Karpas-422 (cell line): Measurements from ENCODE around the gene DNAJC6. TPM values are rescaled to one million over a fixed set of nuclear protein-coding genes. Genes with fewer than 3 reads are reported as not detected.

Source experiments
- DNase-seq: peaks from one replicate; pipeline ENCODE4 v3.0.0-alpha.2; 2015
- H2AFZ ChIP-seq: fragments of 200-600 bp; sonication (generic); 2 replicates; pipeline ENCODE4 v1.6.1; 2014; ENCODE audit warnings: antibody characterized with exemption, low read length, mixed read lengths
- H3K27ac ChIP-seq: fragments of 200-600 bp; sonication (generic); 2 replicates; pipeline ENCODE4 v1.5.1; 2014; ENCODE audit warnings: mild to moderate bottlenecking, low read length, moderate library complexity
- H3K27me3 ChIP-seq: fragments of 200-600 bp; sonication (generic); 2 replicates; pipeline ENCODE4 v1.6.1; 2014; ENCODE audit warnings: low read length, mixed read lengths
- H3K36me3 ChIP-seq: fragments of 200-600 bp; sonication (generic); 2 replicates; pipeline ENCODE4 v1.6.1; 2014; ENCODE audit warnings: low read length, mixed read lengths; ENCODE audit not compliant: insufficient read depth
- H3K4me1 ChIP-seq: fragments of 200-600 bp; sonication (generic); 2 replicates; pipeline ENCODE4 v1.6.1; 2014; ENCODE audit warnings: mild to moderate bottlenecking, low read length, mixed read lengths
- H3K4me2 ChIP-seq: fragments of 200-600 bp; sonication (generic); 2 replicates; pipeline ENCODE4 v1.6.1; 2014; ENCODE audit warnings: low read length, low read depth, mild to moderate bottlenecking; ENCODE audit not compliant: poor library complexity, severe bottlenecking
- H3K4me3 ChIP-seq: fragments of 200-600 bp; sonication (generic); 2 replicates; pipeline ENCODE4 v1.5.1; 2014; ENCODE audit warnings: mild to moderate bottlenecking, antibody characterized with exemption, low read length, mixed read lengths
- H3K79me2 ChIP-seq: fragments of 200-600 bp; sonication (generic); 2 replicates; pipeline ENCODE4 v1.6.1; 2014; ENCODE audit warnings: mild to moderate bottlenecking, low read length, mixed read lengths
- H3K9ac ChIP-seq: fragments of 200-600 bp; sonication (generic); 2 replicates; pipeline ENCODE4 v1.6.0; 2014; ENCODE audit warnings: low read length
- H3K9me2 ChIP-seq: fragments of 200-600 bp; sonication (generic), shearing (Covaris generic); replicated peaks from 2 replicates; pipeline ENCODE4 v1.6.0; 2014; ENCODE audit warnings: mild to moderate bottlenecking, low read length, moderate library complexity; ENCODE audit not compliant: insufficient read depth
- H3K9me3 ChIP-seq: fragments of 300-700, 200-600 bp; sonication (generic); 2 replicates; pipeline ENCODE4 v1.6.1; 2014; ENCODE audit warnings: low read length, mixed read lengths
- H4K20me1 ChIP-seq: fragments of 200-600 bp; sonication (generic); 2 replicates; pipeline ENCODE4 v1.6.1; 2014; ENCODE audit warnings: mild to moderate bottlenecking, antibody characterized with exemption, low read length, low read depth; ENCODE audit not compliant: insufficient read depth
- total RNA-seq: library from RNA; depleted of rRNA; stranded (reverse); fragments of >200 nt; shearing (Covaris generic); gene quantifications from 2 replicates; pipeline ENCODE4 v1.2.3, GENCODE V29; 2014; ENCODE audit warnings: low replicate concordance

DNAJC6 gene
- total RNA-seq, 1 experiment from 2014 or later, result 0.37 TPM

DNA sequence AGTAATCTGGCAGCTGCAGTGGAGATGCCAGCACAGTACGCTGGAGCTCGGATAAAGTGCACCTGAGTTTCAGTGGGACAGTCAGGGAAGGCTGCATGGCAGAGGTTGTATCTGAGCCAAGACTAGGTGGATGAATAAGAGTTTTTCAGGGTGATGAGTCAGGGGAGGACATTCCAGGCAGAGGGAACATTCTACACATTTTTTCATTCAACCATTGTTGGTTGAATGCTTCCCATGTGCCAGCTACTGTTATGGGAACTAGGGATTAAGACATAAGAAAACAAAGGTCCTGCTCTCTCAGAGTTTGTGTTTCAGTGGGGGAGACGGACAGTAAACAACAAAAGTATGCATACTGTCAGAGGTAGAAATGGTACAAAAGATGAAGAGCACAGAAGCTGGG is 116.4 kb downstream of the DNAJC6 start:
- no peak for DNase-seq
- Histone ChIP-seq H3K9me3 (no peaks in the 10 kb centered on the region), H3K4me3 (no peak overlapping the region), H3K36me3 (peaks cover 3% of the 10 kb centered on the region; the same call in 1 of the 2 replicates), H2AFZ (no peak overlapping the region), H3K4me2 (no peak overlapping the region), H3K4me1 (peaks cover 26% of the 10 kb centered on the region), H4K20me1 (no peaks in the 10 kb centered on the region), H3K9ac (no peak overlapping the region), H3K9me2 (no peaks in the 10 kb centered on the region), H3K79me2 (peaks cover 42% of the 10 kb centered on the region), H3K27me3 (no peaks in the 10 kb centered on the region), H3K27ac (no peak overlapping the region)

DNA sequence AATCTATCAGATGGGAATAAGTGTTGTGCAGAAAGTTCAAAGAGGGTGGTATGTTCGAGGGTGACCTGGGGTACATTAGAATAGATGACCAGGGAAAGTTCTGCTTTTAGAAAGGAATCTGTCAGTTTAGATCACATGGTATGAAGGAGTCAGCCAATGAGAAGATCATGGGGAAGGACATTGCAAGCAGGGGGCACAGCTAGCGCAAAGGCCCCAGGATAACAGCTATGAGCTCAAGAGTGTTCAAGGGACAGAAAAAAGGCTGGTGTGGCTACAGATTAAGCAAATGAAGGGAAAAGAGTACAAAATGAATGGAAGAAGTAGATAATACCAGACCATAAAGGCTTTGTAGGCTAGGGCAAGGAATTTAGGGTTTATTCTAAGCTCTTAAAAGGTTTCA is 119.7 kb downstream of the DNAJC6 start:
- H3K4me3 ChIP-seq, result no peak overlapping the region
- H3K4me2 ChIP-seq, result no peak overlapping the region
- H3K36me3 ChIP-seq, result peaks cover 6% of the 10 kb centered on the region; the same call in 1 of the 2 replicates
- no peaks in the 10 kb centered on the region for H3K9me2 ChIP-seq
- H4K20me1 ChIP-seq, result no peaks in the 10 kb centered on the region
- DNase-seq, result no peak
- no peak overlapping the region for H3K27ac ChIP-seq
- H3K9me3 ChIP-seq, result no peaks in the 10 kb centered on the region
- no peak overlapping the region for H2AFZ ChIP-seq
- peaks cover 8% of the 10 kb centered on the region for H3K79me2 ChIP-seq
- no peaks in the 10 kb centered on the region for H3K27me3 ChIP-seq
- no peak overlapping the region for H3K9ac ChIP-seq
- H3K4me1 ChIP-seq, result no peaks in the 10 kb centered on the region

DNA sequence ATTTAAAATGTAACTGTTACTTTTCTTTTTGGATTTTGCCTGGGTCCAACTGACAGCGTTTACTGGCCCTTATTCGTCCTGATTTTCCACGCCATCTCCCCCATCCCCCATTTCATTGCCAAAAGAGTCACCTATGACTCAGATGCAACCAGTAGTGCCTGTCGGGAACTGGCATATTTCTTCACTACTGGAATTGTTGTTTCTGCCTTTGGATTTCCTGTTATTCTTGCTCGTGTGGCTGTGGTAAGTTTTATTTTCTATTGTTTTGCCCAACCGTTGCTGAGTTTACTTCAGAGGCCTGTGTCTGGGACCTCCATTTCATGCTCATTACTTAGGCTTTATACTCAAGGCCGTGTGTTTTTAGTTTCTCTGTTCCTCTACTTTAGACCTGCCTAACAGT is 120.5 kb downstream of the DNAJC6 start:
- DNase-seq, result no peak
- Histone ChIP-seq H3K79me2 (peaks cover under 1% of the 10 kb centered on the region), H3K9me3 (no peaks in the 10 kb centered on the region), H3K9me2 (no peaks in the 10 kb centered on the region), H4K20me1 (no peaks in the 10 kb centered on the region), H3K4me1 (no peaks in the 10 kb centered on the region), H3K27me3 (no peaks in the 10 kb centered on the region), H3K9ac (no peak overlapping the region), H2AFZ (no peak overlapping the region), H3K36me3 (peaks cover 6% of the 10 kb centered on the region; the same call in 1 of the 2 replicates), H3K4me2 (no peak overlapping the region), H3K4me3 (no peak overlapping the region), H3K27ac (no peak overlapping the region)

GRCh38 chr1:65431111-65431705 is 121.9 kb downstream of the DNAJC6 start:
- no peak overlapping the region for H3K27ac ChIP-seq
- no peaks in the 10 kb centered on the region for H3K9me3 ChIP-seq
- no peaks in the 10 kb centered on the region for H3K4me1 ChIP-seq
- H3K4me3 ChIP-seq, result no peak overlapping the region
- DNase-seq, result peak; percentile 78
- H3K9ac ChIP-seq, result no peak overlapping the region
- no peaks in the 10 kb centered on the region for H3K9me2 ChIP-seq
- H2AFZ ChIP-seq, result no peak overlapping the region
- no peaks in the 10 kb centered on the region for H4K20me1 ChIP-seq
- no peaks in the 10 kb centered on the region for H3K27me3 ChIP-seq
- no peaks in the 10 kb centered on the region for H3K79me2 ChIP-seq
- H3K4me2 ChIP-seq, result no peak overlapping the region
- peaks cover 4% of the 10 kb centered on the region; the same call in 1 of the 2 replicates for H3K36me3 ChIP-seq

DNA sequence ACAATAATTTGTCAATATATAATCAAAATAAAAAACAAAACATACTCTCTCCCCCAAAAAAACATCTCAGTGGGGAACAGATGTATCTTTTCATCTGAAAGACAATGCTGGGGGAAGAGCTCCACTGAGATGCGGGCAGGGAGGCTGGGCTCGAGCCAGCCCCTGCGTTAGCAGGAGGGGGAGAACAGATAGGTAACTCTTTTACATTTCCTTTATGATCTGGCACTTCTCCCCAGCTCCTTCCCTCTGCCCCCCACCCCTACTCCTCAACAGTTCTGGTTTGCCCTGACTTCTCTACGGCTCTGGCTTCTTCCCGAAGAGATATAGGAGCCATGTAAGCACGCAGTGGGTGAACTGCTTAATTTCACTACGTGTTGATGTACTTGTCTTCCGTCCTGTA is 123.6 kb downstream of the DNAJC6 start:
- Histone ChIP-seq H3K4me1 (no peaks in the 10 kb centered on the region), H3K9me3 (no peaks in the 10 kb centered on the region), H4K20me1 (no peaks in the 10 kb centered on the region), H3K9me2 (no peaks in the 10 kb centered on the region), H3K27ac (no peak overlapping the region), H3K4me3 (no peak overlapping the region), H3K79me2 (no peaks in the 10 kb centered on the region), H3K36me3 (0 out of 2 replicates have a peak, but pooled peaks cover 4% of the 10 kb centered on the region), H2AFZ (no peak overlapping the region), H3K9ac (no peak overlapping the region), H3K27me3 (no peaks in the 10 kb centered on the region), H3K4me2 (no peak overlapping the region)
- no peak for DNase-seq

GRCh38 chr1:65434255-65434654 is 124.9 kb downstream of the DNAJC6 start:
- H3K36me3 ChIP-seq, result 0 out of 2 replicates have a peak, but pooled peaks cover 4% of the 10 kb centered on the region
- no peaks in the 10 kb centered on the region for H4K20me1 ChIP-seq
- no peaks in the 10 kb centered on the region for H3K9me2 ChIP-seq
- no peak overlapping the region for H3K4me2 ChIP-seq
- no peak overlapping the region for H3K4me3 ChIP-seq
- H2AFZ ChIP-seq, result no peak overlapping the region
- H3K9ac ChIP-seq, result no peak overlapping the region
- no peak for DNase-seq
- no peaks in the 10 kb centered on the region for H3K9me3 ChIP-seq
- no peak overlapping the region for H3K27ac ChIP-seq
- no peaks in the 10 kb centered on the region for H3K4me1 ChIP-seq
- H3K79me2 ChIP-seq, result no peaks in the 10 kb centered on the region
- no peaks in the 10 kb centered on the region for H3K27me3 ChIP-seq

GRCh38 chr1:65434760-65435159 is 125.4 kb downstream of the DNAJC6 start:
- no peaks in the 10 kb centered on the region for H3K27me3 ChIP-seq
- no peak overlapping the region for H3K27ac ChIP-seq
- 0 out of 2 replicates have a peak, but pooled peaks cover 4% of the 10 kb centered on the region for H3K36me3 ChIP-seq
- no peaks in the 10 kb centered on the region for H3K79me2 ChIP-seq
- H3K4me3 ChIP-seq, result no peak overlapping the region
- H3K9me2 ChIP-seq, result no peaks in the 10 kb centered on the region
- no peak overlapping the region for H2AFZ ChIP-seq
- H3K9me3 ChIP-seq, result no peaks in the 10 kb centered on the region
- H3K4me2 ChIP-seq, result no peak overlapping the region
- no peak for DNase-seq
- H3K4me1 ChIP-seq, result no peaks in the 10 kb centered on the region
- no peaks in the 10 kb centered on the region for H4K20me1 ChIP-seq
- no peak overlapping the region for H3K9ac ChIP-seq

DNA sequence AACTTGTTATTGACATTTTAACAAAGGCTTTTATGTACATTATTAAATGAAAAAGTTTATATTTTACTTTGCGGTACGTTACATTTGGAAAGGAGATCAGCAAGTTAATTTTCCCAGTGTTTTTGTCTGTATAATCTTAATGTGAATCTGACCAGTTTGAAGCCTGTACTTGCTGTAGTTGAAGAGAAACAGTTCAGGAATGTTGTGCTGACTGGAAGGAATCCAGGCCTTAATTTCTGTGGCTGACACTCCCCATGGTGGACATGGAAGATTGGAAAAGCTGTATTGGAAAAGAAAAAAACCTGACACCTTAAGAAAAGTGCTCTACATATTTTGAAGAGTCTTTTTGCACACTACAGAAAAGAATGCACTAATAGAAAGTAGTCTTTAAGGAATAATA is 126.6 kb downstream of the DNAJC6 start:
- H3K36me3 ChIP-seq, result 0 out of 2 replicates have a peak, but pooled peaks cover 4% of the 10 kb centered on the region
- no peak for DNase-seq

More for the DNA sequence above, 126.6 kb downstream of the DNAJC6 start:
- Histone ChIP-seq H3K9me3 (no peaks in the 10 kb centered on the region), H2AFZ (no peak overlapping the region), H3K79me2 (no peaks in the 10 kb centered on the region), H3K4me3 (no peak overlapping the region), H3K27me3 (no peaks in the 10 kb centered on the region), H3K4me2 (no peak overlapping the region), H3K4me1 (no peaks in the 10 kb centered on the region), H4K20me1 (no peaks in the 10 kb centered on the region), H3K9ac (no peak overlapping the region), H3K27ac (no peak overlapping the region), H3K9me2 (no peaks in the 10 kb centered on the region)
